H1 (cell line): ENCODE measurements around the gene VWA1. TPM values are rescaled to one million over a fixed set of nuclear protein-coding genes. Genes with fewer than 3 reads are reported as not detected.

Source experiments
- CTCF ChIA-PET: fragments of 300-600 bp; sonication (Branson Sonifier 250); formaldehyde crosslinking; loops from one replicate; lab custom pipeline; 2021; ENCODE audit not compliant: partially characterized antibody; lab: Charles Lee
- POLR2A ChIA-PET: fragments of 300-600 bp; sonication (Branson Sonifier 250); formaldehyde crosslinking; loops from one replicate; lab custom pipeline; 2021; ENCODE audit warnings: inconsistent platforms; ENCODE audit not compliant: partially characterized antibody; lab: Charles Lee
- DNase-seq, 2 experiments: peaks; one replicate each; pipeline versions ENCODE4 v3.0.0 to v3.0.0-alpha.2; 2010 to 2022; ENCODE audit warnings: low spot score in 2 of 2, low read depth in 1 of 2, mixed read lengths in 1 of 2
- FAIRE-seq: peaks from 2 replicates; lab custom pipeline; 2011; peaks lifted over from hg19 to GRCh38; lab: Jason Lieb, UNC
- H2AFZ ChIP-seq: 2 replicates; pipeline ENCODE4 v1.8.1; 2012; ENCODE audit warnings: low read length, inconsistent platforms
- H2AK5ac ChIP-seq: 2 replicates; pipeline ENCODE4 v1.6.1; 2013; ENCODE audit warnings: low read depth, low read length
- H2BK120ac ChIP-seq: replicated peaks from 2 replicates; pipeline ENCODE3; 2013; ENCODE audit warnings: low read depth, low read length, inconsistent platforms
- H2BK12ac ChIP-seq: 2 replicates; pipeline ENCODE4 v1.6.1; 2013; ENCODE audit warnings: low read depth, low read length
- H2BK15ac ChIP-seq: 2 replicates; pipeline ENCODE4 v1.6.1; 2013; ENCODE audit warnings: low read length
- H2BK20ac ChIP-seq: 2 replicates; pipeline ENCODE4 v1.6.1; 2013; ENCODE audit warnings: low read length
- H2BK5ac ChIP-seq: 2 replicates; pipeline ENCODE4 v1.6.1; 2013; ENCODE audit warnings: low read depth, low read length
- H3K14ac ChIP-seq: 2 replicates; pipeline ENCODE4 v1.6.1; 2013; ENCODE audit warnings: inconsistent platforms; ENCODE audit not compliant: insufficient read length
- H3K18ac ChIP-seq: 2 replicates; pipeline ENCODE4 v1.6.1; 2013; ENCODE audit warnings: low read length; ENCODE audit errors: extremely low read depth
- H3K23ac ChIP-seq: 2 replicates; pipeline ENCODE4 v1.6.1; 2013; ENCODE audit warnings: inconsistent platforms; ENCODE audit not compliant: insufficient read length
- H3K23me2 ChIP-seq: 2 replicates; pipeline ENCODE4 v1.6.1; 2013; ENCODE audit warnings: low read depth, low read length
- H3K27ac ChIP-seq: 2 replicates; pipeline ENCODE4 v1.6.1; 2011; ENCODE audit warnings: low read depth, low read length, inconsistent platforms
- H3K27me3 ChIP-seq, 4 experiments: replicated peaks in 1 of 4; 1 replicate in 1 of 4; 2 replicates in 3 of 4; pipeline versions ENCODE4 v1.6.1 to v1.8.1; 2011 to 2013; ENCODE audit warnings: low read length in 3 of 4, mild to moderate bottlenecking in 3 of 4, inconsistent platforms in 2 of 4, mixed read lengths in 2 of 4, moderate library complexity in 1 of 4; ENCODE audit not compliant: control insufficient read depth in 3 of 4, insufficient read depth in 3 of 4; ENCODE audit errors: extremely low read depth in 1 of 4
- H3K36me3 ChIP-seq, 4 experiments: 2 replicates each; pipeline versions ENCODE4 v1.6.1 to v1.8.1; 2011 to 2013; ENCODE audit warnings: mild to moderate bottlenecking in 4 of 4, low read length in 3 of 4, moderate library complexity in 2 of 4, control low read depth in 1 of 4, inconsistent platforms in 1 of 4; ENCODE audit not compliant: insufficient read depth in 4 of 4, control insufficient read depth in 2 of 4
- H3K4ac ChIP-seq: replicated peaks from 2 replicates; pipeline ENCODE3; 2013; ENCODE audit warnings: low read length, low read depth, mixed read lengths, inconsistent platforms; ENCODE audit not compliant: insufficient read length
- H3K4me1 ChIP-seq, 4 experiments: replicated peaks in 1 of 4; 1 replicate in 1 of 4; 2 replicates in 3 of 4; pipeline versions ENCODE4 v1.6.1 to v1.8.1; 2011 to 2013; ENCODE audit warnings: low read length in 3 of 4, inconsistent platforms in 2 of 4, mixed read lengths in 1 of 4; ENCODE audit not compliant: insufficient read depth in 4 of 4, control insufficient read depth in 3 of 4
- H3K4me2 ChIP-seq, 2 experiments: 2 replicates each; pipeline versions ENCODE4 v1.6.1 to v1.8.1; 2011 to 2013; ENCODE audit warnings: low read depth in 2 of 2, low read length in 2 of 2, control low read depth in 1 of 2, inconsistent platforms in 1 of 2, mild to moderate bottlenecking in 1 of 2; ENCODE audit not compliant: insufficient read depth in 1 of 2
- H3K4me3 ChIP-seq, 4 experiments: fragments of 200-600, 300-600 bp in 1 of 4; sonication (generic), shearing (Covaris generic), sonication (Bioruptor Twin) in 1 of 4; 2 replicates each; pipeline versions ENCODE4 v1.5.1 to v1.8.1; 2011 to 2016; ENCODE audit warnings: low read length in 4 of 4, low read depth in 3 of 4, control low read depth in 2 of 4, inconsistent platforms in 2 of 4, mild to moderate bottlenecking in 2 of 4, mixed read lengths in 1 of 4, moderate library complexity in 1 of 4; ENCODE audit not compliant: insufficient read depth in 2 of 4; ENCODE audit errors: extremely low read depth in 1 of 4
- H3K56ac ChIP-seq: replicated peaks from 2 replicates; pipeline ENCODE3; 2013; ENCODE audit warnings: low read depth, mild to moderate bottlenecking, mixed read lengths, low read length, inconsistent platforms; ENCODE audit not compliant: insufficient read length
- H3K79me1 ChIP-seq: 2 replicates; pipeline ENCODE4 v1.6.1; 2013; ENCODE audit warnings: low read depth, low read length, control low read depth
- H3K79me2 ChIP-seq, 2 experiments: 2 replicates each; pipeline versions ENCODE4 v1.6.1 to v1.8.1; 2012 to 2013; ENCODE audit warnings: low read length in 2 of 2, mild to moderate bottlenecking in 2 of 2, inconsistent platforms in 1 of 2; ENCODE audit not compliant: insufficient read depth in 2 of 2, control insufficient read depth in 1 of 2
- H3K9ac ChIP-seq, 4 experiments: replicated peaks in 1 of 4; 1 replicate in 1 of 4; 2 replicates in 3 of 4; pipeline versions ENCODE4 v1.6.1 to v1.8.1; 2011 to 2013; ENCODE audit warnings: low read depth in 3 of 4, low read length in 3 of 4, control low read depth in 2 of 4, mild to moderate bottlenecking in 2 of 4, moderate library complexity in 2 of 4, inconsistent platforms in 1 of 4; ENCODE audit errors: extremely low read depth in 1 of 4
- H3K9me3 ChIP-seq, 2 experiments: 2 replicates each; pipeline versions ENCODE4 v1.6.1 to v1.8.1; 2012 to 2013; ENCODE audit warnings: mild to moderate bottlenecking in 2 of 2, moderate library complexity in 2 of 2, control low read depth in 1 of 2, inconsistent platforms in 1 of 2, low read depth in 1 of 2, low read length in 1 of 2, mixed read lengths in 1 of 2; ENCODE audit not compliant: insufficient read depth in 2 of 2
- H4K20me1 ChIP-seq, 2 experiments: replicated peaks in 1 of 2; 2 replicates each; pipeline versions ENCODE3 to v1.8.1; 2011 to 2013; ENCODE audit warnings: inconsistent platforms in 2 of 2, low read length in 2 of 2, mild to moderate bottlenecking in 1 of 2; ENCODE audit not compliant: insufficient read depth in 2 of 2, control insufficient read depth in 1 of 2
- H4K5ac ChIP-seq: 2 replicates; pipeline ENCODE4 v1.6.1; 2013; ENCODE audit warnings: low read length, low read depth, mixed read lengths, inconsistent platforms; ENCODE audit not compliant: insufficient read length
- H4K8ac ChIP-seq: 2 replicates; pipeline ENCODE4 v1.8.0; 2013; ENCODE audit warnings: mild to moderate bottlenecking, moderate library complexity, low read length, inconsistent platforms; ENCODE audit not compliant: insufficient read depth; ENCODE audit errors: extremely low read depth
- H4K91ac ChIP-seq: replicated peaks from 2 replicates; pipeline ENCODE3; 2013; ENCODE audit warnings: low read length, mixed read lengths, inconsistent platforms; ENCODE audit not compliant: insufficient read length
- ASH2L ChIP-seq: fragments of 200-600, 300-600 bp; sonication (generic); IDR thresholded peaks from one replicate; pipeline ENCODE4 v1.7.1; 2017; ENCODE audit warnings: low read length
- EP300 ChIP-seq, 2 experiments: IDR thresholded peaks; 1 replicate in 1 of 2; 2 replicates in 1 of 2; pipeline ENCODE4 v1.6.1; 2011 to 2012; ENCODE audit warnings: low read depth in 2 of 2, low read length in 2 of 2, mild to moderate bottlenecking in 2 of 2, borderline replicate concordance in 1 of 2, inconsistent platforms in 1 of 2, moderate library complexity in 1 of 2
- KDM4A ChIP-seq: IDR thresholded peaks from one replicate; pipeline ENCODE4 v1.7.1; 2012; ENCODE audit warnings: low read depth, mild to moderate bottlenecking, moderate library complexity, low read length, inconsistent platforms; ENCODE audit not compliant: severe bottlenecking
- PHF8 ChIP-seq: fragments of 200-600 bp; sonication (generic); conservative IDR thresholded peaks from 2 replicates; pipeline ENCODE4 v1.7.1; 2012; ENCODE audit warnings: low read depth, mild to moderate bottlenecking, inconsistent platforms, low read length, moderate library complexity
- TBP ChIP-seq: IDR thresholded peaks from 2 replicates; pipeline ENCODE4 v1.6.1; 2011; ENCODE audit warnings: low read depth, low read length, improper control_type of control experiment
- TCF12 ChIP-seq: IDR thresholded peaks from 2 replicates; pipeline ENCODE4 v1.6.1; 2011; ENCODE audit warnings: low read depth, mild to moderate bottlenecking, low read length
- WGBS, 2 experiments: shearing (Covaris generic) in 1 of 2; methylation state at CpG; one replicate each; pipeline versions ENCODE4 v1.1.6 to v1.1.7; 2013 to 2015; ENCODE audit warnings: low lambda C conversion rate in 2 of 2, mixed read lengths in 2 of 2, inconsistent platforms in 1 of 2, low coverage in 1 of 2, missing lambda C conversion rate in 1 of 2; ENCODE audit not compliant: insufficient replicate concordance in 2 of 2, insufficient coverage in 1 of 2, insufficient read length in 1 of 2; ENCODE audit errors: extremely low coverage in 1 of 2, missing lambda C conversion rate in 1 of 2; 5-methylcytosine and 5-hydroxymethylcytosine counted together
- polyA plus RNA-seq, 7 experiments: library from polyadenylated mRNA; depleted of rRNA in 3 of 7; stranded (reverse) in 5 of 7; unstranded in 2 of 7; fragments of >200 nt in 5 of 7; fragments of 200-250 nt in 2 of 7; gene quantifications; 1 replicate in 5 of 7; 2 replicates in 1 of 7; 4 replicates in 1 of 7; pipeline versions ENCODE4 v1.2.1 to v1.2.3, GENCODE V29; 2011 to 2013; ENCODE audit warnings: missing spikeins in 2 of 7, mixed read lengths in 2 of 7
- total RNA-seq: library from RNA; stranded (reverse); fragmentation: NEBNext Ultra II Directional; extraction: Animal tissue kit (Norgen Biotek cat#: 25700); gene quantifications from 2 replicates; pipeline ENCODE4 v1.2.1, GENCODE V29; 2021

VWA1 gene
- total and polyA plus RNA-seq, 2 of the 8 experiments (the other 6 are each of a cell fraction or from before 2014, with no cell fraction given) = 16.0 to 36.6 TPM

DNA sequence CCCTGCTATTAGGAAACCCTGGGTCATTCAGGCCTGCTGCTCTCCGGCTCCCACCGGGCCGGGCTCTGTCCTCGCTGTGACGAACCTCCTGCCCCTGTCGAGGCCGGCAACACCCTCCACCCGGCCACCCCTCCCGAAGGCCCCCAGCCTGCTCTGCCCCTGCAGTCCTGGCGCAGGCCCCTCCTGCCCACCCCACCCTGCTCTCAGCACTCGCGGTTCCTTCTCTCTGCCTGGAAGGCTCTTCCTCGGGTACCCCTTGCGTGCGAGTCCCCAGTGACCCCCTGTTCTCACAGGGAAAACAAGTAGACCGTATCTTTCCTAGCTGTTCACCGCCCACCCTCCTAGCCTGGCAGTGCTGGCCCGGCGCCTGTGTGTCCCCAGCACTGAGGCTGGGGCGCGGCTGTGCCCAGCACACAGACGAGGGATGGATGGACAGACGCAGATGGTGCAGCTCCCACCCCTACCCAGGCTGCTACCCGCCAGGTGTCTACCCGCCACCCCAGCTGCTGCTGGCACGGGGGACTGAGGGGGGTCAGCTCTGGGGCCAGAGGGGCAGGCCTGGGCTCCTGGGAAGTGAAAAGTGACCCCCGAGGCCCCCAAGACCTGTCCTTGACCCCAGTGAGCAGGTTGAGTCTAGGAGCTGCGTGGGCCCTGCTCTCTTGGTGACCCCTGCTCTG, 3.1 kb upstream of the VWA1 start:
- FAIRE-seq (no peak), DNase-seq (no peak)
- 86% methylated on average over 26 of the region's 28 CpGs; no CpG with 5 or more reads in 1 of the 2 experiments for WGBS, 2 experiments
- Histone ChIP-seq H2BK20ac (peak overlapping the region; percentile 72; the same call in 1 of the 2 replicates), H4K8ac (no peak overlapping the region; the same call in 1 of the 2 replicates), H2BK15ac (0 out of 2 replicates have a peak overlapping the region, but pooled peaks have one; percentile 88), H3K4me2 (peak overlapping the region in 1 of 2 experiments; percentile 54; a peak in 1 of 4 replicates), H3K14ac (no peak overlapping the region), H2AK5ac (peak overlapping the region; percentile 93; the same call in 1 of the 2 replicates), H3K9me3 (peaks cover 0 to 3% of the 10 kb centered on the region in 2 experiments; a peak in 1 of 4 replicates), H3K9ac (no peak overlapping the region), H3K4me3 (no peak overlapping the region), H2BK5ac (peak overlapping the region; percentile 95; the same call in 1 of the 2 replicates), H4K91ac (peak overlapping the region; percentile 94), H3K18ac (peak overlapping the region; percentile 19; the same call in 1 of the 2 replicates), H3K4me1 (peaks cover 0 to 57% (median 42%) of the 10 kb centered on the region in 4 experiments; a peak in 6 of 7 replicates), H3K27me3 (peaks cover 0 to 3% (median 0%) of the 10 kb centered on the region in 4 experiments; a peak in 2 of 7 replicates), H2BK12ac (peak overlapping the region; percentile 97; the same call in 1 of the 2 replicates), H2AFZ (no peak overlapping the region), H3K27ac (no peak overlapping the region), H3K23me2 (peaks cover 18% of the 10 kb centered on the region; the same call in 1 of the 2 replicates), H3K4ac (no peak overlapping the region), H4K5ac (no peak overlapping the region), H3K79me2 (peaks cover 0 to 8% of the 10 kb centered on the region in 2 experiments; a peak in 1 of 4 replicates), H3K56ac (no peak overlapping the region), H3K36me3 (no peaks in the 10 kb centered on the region; a peak in 1 of 8 replicates), H4K20me1 (peaks cover 4 to 6% of the 10 kb centered on the region in 2 experiments), H3K23ac (no peak overlapping the region), H3K79me1 (no peaks in the 10 kb centered on the region), H2BK120ac (no peak overlapping the region)
- CTCF ChIA-PET = interaction anchor here (0.5 to 4.4 kb wide), 8 partner anchors 8 to 118 kb away, joined by 3 to 36 read pairs (median 4); no protein-coding TSS in a partner anchor
- POLR2A ChIA-PET = interaction anchor here (1.3 to 22.9 kb wide), 6 partner anchors 9 to 32 kb away, joined by 3 to 515 read pairs (median 14); partner anchors contain the start of genes ANKRD65, ATAD3C, CCNL2 and MRPL20
- TF ChIP-seq EP300 (IDR thresholded peaks at IDR 0.05; ENCODE audit: borderline replicate concordance in 1 of 2, low read depth in 2 of 2, low read length in 2 of 2) (no peak), TBP (no peak), KDM4A (no peak), TCF12 (no peak), PHF8 (no peak), ASH2L (no peak)
